ENCODE results near the gene ZNF14. TPM values are rescaled to one million over a fixed set of nuclear protein-coding genes. Genes with fewer than 3 reads are reported as not detected.
A peak's percentile ranks its signal among the peaks of the same experiment; 100 is the strongest.

The ZNF14 gene
- total and polyA plus RNA-seq, 9 of the 15 experiments (the other 6 are each of a cell fraction or from before 2014, with no cell fraction given): 1.9 to 7.0 (median 4.0) TPM

- TF ChIP-seq KLF10 (CRISPR knock-in tag; IDR thresholded peaks at IDR 0.05): no peak
- no peak for TF ChIP-seq ZNF444 (CRISPR knock-in tag; IDR thresholded peaks at IDR 0.05)
- TF ChIP-seq ZNF224 (CRISPR knock-in tag; IDR thresholded peaks at IDR 0.05): no peak
- no peak for TF ChIP-seq ZKSCAN8 (CRISPR knock-in tag; IDR thresholded peaks at IDR 0.05)
- no peak for TF ChIP-seq ESRRB (CRISPR knock-in tag; IDR thresholded peaks at IDR 0.05; ENCODE audit: borderline replicate concordance)
- TF ChIP-seq RCOR1 (IDR thresholded peaks at IDR 0.05; ENCODE audit: borderline replicate concordance in 1 of 2, low read depth in 2 of 2, low read length in 2 of 2): no peak
- TF ChIP-seq, protein P1, sequence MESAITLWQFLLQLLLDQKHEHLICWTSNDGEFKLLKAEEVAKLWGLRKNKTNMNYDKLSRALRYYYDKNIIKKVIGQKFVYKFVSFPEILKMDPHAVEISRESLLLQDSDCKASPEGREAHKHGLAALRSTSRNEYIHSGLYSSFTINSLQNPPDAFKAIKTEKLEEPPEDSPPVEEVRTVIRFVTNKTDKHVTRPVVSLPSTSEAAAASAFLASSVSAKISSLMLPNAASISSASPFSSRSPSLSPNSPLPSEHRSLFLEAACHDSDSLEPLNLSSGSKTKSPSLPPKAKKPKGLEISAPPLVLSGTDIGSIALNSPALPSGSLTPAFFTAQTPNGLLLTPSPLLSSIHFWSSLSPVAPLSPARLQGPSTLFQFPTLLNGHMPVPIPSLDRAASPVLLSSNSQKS (CRISPR knock-in tag; IDR thresholded peaks at IDR 0.05): no peak
- peak; percentile 75; the same call in 1 of the 2 replicates for TF ChIP-seq OTX1 (CRISPR knock-in tag; IDR thresholded peaks at IDR 0.05)
- peak; percentile 95 for TF ChIP-seq ETV1 (tag; conservative IDR thresholded peaks at IDR 0.05; ENCODE audit: low read depth)
- peak; percentile 87; the same call in 1 of the 2 replicates for TF ChIP-seq ETV5 (CRISPR knock-in tag; IDR thresholded peaks at IDR 0.05; ENCODE audit: low read depth)
- no peak for TF ChIP-seq ARHGAP35 (IDR thresholded peaks at IDR 0.05; ENCODE audit: partially characterized antibody)
- TF ChIP-seq NCOA2 (IDR thresholded peaks at IDR 0.05; ENCODE audit: partially characterized antibody in 2 of 2): no peak
- no peak for TF ChIP-seq NUFIP1 (IDR thresholded peaks at IDR 0.05; ENCODE audit: partially characterized antibody)
- no peak for TF ChIP-seq SIRT6 (IDR thresholded peaks at IDR 0.05; ENCODE audit: low read depth, low read length)
- TF ChIP-seq VEZF1 (CRISPR knock-in tag; IDR thresholded peaks at IDR 0.05): peak; percentile 48; the same call in 1 of the 2 replicates
- no peak for TF ChIP-seq MECOM (CRISPR knock-in tag; IDR thresholded peaks at IDR 0.05)
- TF ChIP-seq ZNF696 (CRISPR knock-in tag; conservative IDR thresholded peaks at IDR 0.05): no peak
- TF ChIP-seq, protein P2, sequence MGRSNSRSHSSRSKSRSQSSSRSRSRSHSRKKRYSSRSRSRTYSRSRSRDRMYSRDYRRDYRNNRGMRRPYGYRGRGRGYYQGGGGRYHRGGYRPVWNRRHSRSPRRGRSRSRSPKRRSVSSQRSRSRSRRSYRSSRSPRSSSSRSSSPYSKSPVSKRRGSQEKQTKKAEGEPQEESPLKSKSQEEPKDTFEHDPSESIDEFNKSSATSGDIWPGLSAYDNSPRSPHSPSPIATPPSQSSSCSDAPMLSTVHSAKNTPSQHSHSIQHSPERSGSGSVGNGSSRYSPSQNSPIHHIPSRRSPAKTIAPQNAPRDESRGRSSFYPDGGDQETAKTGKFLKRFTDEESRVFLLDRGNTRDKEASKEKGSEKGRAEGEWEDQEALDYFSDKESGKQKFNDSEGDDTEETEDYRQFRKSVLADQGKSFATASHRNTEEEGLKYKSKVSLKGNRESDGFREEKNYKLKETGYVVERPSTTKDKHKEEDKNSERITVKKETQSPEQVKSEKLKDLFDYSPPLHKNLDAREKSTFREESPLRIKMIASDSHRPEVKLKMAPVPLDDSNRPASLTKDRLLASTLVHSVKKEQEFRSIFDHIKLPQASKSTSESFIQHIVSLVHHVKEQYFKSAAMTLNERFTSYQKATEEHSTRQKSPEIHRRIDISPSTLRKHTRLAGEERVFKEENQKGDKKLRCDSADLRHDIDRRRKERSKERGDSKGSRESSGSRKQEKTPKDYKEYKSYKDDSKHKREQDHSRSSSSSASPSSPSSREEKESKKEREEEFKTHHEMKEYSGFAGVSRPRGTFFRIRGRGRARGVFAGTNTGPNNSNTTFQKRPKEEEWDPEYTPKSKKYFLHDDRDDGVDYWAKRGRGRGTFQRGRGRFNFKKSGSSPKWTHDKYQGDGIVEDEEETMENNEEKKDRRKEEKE (IDR thresholded peaks at IDR 0.05; ENCODE audit: borderline replicate concordance in 1 of 2, control insufficient read depth in 1 of 2, low read depth in 2 of 2, low read length in 1 of 2): no peak
- no peak for TF ChIP-seq CHD1 (IDR thresholded peaks at IDR 0.05; ENCODE audit: low read length)
Measured at GRCh38 chr19:19663256-19664120, 69.4 kb downstream of the ZNF14 start, which contains the start of gene ATP13A1 (continued).

All from K562 (cell line).